Keratinocyte (primary cell): ENCODE results near the gene SIN3B.

Experiments used
- EZH2 ChIP-seq: IDR thresholded peaks from one replicate; pipeline ENCODE4 v1.6.1; 2012; ENCODE audit warnings: inconsistent platforms, mild to moderate bottlenecking, low read length, moderate library complexity
- TF ChIP-seq, protein P1 (sequence below), 3 experiments: IDR thresholded peaks in 1 of 3; conservative IDR thresholded peaks in 1 of 3; optimal IDR thresholded peaks in 1 of 3; 2 replicates in 2 of 3; 3 replicates in 1 of 3; pipeline versions ENCODE3 to v1.5.1; 2011; ENCODE audit warnings: low read length in 3 of 3, mild to moderate bottlenecking in 3 of 3, moderate library complexity in 2 of 3, control low read depth in 1 of 3, inconsistent platforms in 1 of 3; ENCODE audit not compliant: insufficient read depth in 2 of 3; ENCODE audit errors: extremely low read depth in 1 of 3

DNA sequence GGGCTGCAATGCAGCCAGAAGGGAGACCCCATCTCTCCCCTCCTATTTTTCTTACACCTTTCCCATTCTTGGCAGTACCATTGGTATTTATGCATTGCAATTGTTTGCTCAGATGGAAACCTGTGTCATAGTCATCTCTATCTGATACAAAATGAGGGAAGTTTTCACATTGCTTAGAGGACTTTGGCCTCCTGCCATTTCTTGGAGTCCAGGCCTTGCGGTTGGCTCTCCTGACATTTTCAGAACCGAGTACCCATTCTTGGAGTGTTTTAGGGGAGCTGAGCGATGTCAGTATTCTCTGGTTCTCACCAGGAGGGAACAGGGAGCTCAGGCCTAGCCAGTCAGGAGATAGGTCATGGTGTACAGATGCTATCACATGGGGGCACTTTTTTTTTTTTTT, 1.5 kb downstream of the SIN3B start:
- TF ChIP-seq, protein P1, sequence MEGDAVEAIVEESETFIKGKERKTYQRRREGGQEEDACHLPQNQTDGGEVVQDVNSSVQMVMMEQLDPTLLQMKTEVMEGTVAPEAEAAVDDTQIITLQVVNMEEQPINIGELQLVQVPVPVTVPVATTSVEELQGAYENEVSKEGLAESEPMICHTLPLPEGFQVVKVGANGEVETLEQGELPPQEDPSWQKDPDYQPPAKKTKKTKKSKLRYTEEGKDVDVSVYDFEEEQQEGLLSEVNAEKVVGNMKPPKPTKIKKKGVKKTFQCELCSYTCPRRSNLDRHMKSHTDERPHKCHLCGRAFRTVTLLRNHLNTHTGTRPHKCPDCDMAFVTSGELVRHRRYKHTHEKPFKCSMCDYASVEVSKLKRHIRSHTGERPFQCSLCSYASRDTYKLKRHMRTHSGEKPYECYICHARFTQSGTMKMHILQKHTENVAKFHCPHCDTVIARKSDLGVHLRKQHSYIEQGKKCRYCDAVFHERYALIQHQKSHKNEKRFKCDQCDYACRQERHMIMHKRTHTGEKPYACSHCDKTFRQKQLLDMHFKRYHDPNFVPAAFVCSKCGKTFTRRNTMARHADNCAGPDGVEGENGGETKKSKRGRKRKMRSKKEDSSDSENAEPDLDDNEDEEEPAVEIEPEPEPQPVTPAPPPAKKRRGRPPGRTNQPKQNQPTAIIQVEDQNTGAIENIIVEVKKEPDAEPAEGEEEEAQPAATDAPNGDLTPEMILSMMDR (optimal IDR thresholded peaks at IDR 0.05 in 1 of 3, IDR thresholded peaks at IDR 0.05 in 1 of 3, conservative IDR thresholded peaks at IDR 0.05 in 1 of 3; ENCODE audit: extremely low read depth in 1 of 3, insufficient read depth in 2 of 3, low read length in 3 of 3) = no peak
- no peak for TF ChIP-seq EZH2
